ENCODE measurements around the gene U2AF1L4.

Gene U2AF1L4

GRCh38 chr19:35786299-35787160, 41.3 kb upstream of the U2AF1L4 start:
- H3K4me3 ChIP-seq (ENCODE audit: low read depth, low read length): no peak overlapping the region
- DNase-seq (ENCODE audit: low read depth, low spot score): no peak
- in situ Hi-C loops (cut with HindIII; ENCODE audit: low sequenced_read_pairs): no loop called here
- TF ChIP-seq, protein P1, sequence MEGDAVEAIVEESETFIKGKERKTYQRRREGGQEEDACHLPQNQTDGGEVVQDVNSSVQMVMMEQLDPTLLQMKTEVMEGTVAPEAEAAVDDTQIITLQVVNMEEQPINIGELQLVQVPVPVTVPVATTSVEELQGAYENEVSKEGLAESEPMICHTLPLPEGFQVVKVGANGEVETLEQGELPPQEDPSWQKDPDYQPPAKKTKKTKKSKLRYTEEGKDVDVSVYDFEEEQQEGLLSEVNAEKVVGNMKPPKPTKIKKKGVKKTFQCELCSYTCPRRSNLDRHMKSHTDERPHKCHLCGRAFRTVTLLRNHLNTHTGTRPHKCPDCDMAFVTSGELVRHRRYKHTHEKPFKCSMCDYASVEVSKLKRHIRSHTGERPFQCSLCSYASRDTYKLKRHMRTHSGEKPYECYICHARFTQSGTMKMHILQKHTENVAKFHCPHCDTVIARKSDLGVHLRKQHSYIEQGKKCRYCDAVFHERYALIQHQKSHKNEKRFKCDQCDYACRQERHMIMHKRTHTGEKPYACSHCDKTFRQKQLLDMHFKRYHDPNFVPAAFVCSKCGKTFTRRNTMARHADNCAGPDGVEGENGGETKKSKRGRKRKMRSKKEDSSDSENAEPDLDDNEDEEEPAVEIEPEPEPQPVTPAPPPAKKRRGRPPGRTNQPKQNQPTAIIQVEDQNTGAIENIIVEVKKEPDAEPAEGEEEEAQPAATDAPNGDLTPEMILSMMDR (IDR thresholded peaks at IDR 0.05; ENCODE audit: low read depth, low read length): no peak

GRCh38 chr19:35785339-35785627, 40.1 kb upstream of the U2AF1L4 start:
- no peak for DNase-seq (ENCODE audit: low read depth, low spot score)
- TF ChIP-seq, protein P1 (IDR thresholded peaks at IDR 0.05; ENCODE audit: low read depth, low read length): no peak
- H3K4me3 ChIP-seq (ENCODE audit: low read depth, low read length): no peak overlapping the region
- in situ Hi-C loops (cut with HindIII; ENCODE audit: low sequenced_read_pairs): no loop called here

- in situ Hi-C loops (cut with HindIII; ENCODE audit: low sequenced_read_pairs): no loop called here
- DNase-seq (ENCODE audit: low read depth, low spot score): no peak
- no peak overlapping the region for H3K4me3 ChIP-seq (ENCODE audit: low read depth, low read length)
- TF ChIP-seq, protein P1 (IDR thresholded peaks at IDR 0.05; ENCODE audit: low read depth, low read length): no peak
Observed at GRCh38 chr19:35784503-35785338, 39.5 kb upstream of the U2AF1L4 start.

DNA sequence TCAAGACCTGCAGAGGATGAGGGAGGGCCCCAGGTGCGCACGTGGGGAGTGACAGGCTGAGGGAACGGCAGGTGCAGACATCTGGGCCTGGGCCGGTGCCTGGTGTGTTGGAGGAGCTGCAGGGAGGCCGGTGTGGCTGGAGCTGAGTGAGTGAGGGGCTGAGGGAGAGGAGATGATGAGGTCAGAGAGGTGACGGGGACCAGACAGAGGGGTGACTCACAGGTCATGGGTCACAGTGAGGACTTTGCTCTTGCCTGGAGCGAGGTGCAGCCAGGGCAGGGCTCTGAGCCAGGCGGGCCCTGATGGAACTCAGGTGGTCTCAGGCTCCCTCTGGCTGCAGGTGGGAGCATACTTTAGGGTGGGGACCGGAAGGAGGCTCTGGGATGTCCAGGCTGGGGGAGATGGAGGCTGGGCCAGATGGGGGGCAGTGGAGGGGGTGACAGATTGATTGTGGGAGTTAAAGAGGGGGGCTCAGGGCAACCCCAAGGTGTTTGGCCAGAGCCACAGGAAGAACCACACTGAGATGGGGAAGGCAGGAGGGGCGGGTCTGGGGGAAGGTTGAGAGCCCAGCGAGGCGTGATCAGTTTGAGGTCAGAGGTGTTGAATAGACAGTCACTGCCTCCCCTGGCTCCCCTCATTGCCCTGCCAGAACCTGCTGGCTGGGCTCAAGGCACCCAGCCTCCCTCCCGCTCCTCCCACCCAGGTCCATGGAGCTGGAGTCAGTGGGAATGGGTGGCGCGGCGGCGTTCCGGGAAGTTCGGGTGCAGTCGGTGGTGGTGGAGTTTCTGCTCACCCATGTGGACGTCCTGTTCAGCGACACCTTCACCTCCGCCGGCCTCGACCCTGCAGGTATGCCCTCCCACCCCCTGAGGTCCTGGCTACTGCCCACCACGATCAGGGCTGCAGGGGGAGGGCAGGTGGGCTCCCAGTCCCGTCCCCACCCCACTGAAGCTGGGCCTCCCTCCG, 38.5 kb upstream of the U2AF1L4 start:
- H3K4me3 ChIP-seq (ENCODE audit: low read depth, low read length): no peak overlapping the region
- TF ChIP-seq, protein P1 (IDR thresholded peaks at IDR 0.05; ENCODE audit: low read depth, low read length): no peak
- no peak for DNase-seq (ENCODE audit: low read depth, low spot score)
- in situ Hi-C loops (cut with HindIII; ENCODE audit: low sequenced_read_pairs): no loop called here

- in situ Hi-C loops (cut with HindIII; ENCODE audit: low sequenced_read_pairs): no loop called here
- TF ChIP-seq, protein P1 (IDR thresholded peaks at IDR 0.05; ENCODE audit: low read depth, low read length): no peak
- DNase-seq (ENCODE audit: low read depth, low spot score): no peak
- H3K4me3 ChIP-seq (ENCODE audit: low read depth, low read length): no peak overlapping the region
Observed at GRCh38 chr19:35782589-35782988, 37.4 kb upstream of the U2AF1L4 start.

DNA sequence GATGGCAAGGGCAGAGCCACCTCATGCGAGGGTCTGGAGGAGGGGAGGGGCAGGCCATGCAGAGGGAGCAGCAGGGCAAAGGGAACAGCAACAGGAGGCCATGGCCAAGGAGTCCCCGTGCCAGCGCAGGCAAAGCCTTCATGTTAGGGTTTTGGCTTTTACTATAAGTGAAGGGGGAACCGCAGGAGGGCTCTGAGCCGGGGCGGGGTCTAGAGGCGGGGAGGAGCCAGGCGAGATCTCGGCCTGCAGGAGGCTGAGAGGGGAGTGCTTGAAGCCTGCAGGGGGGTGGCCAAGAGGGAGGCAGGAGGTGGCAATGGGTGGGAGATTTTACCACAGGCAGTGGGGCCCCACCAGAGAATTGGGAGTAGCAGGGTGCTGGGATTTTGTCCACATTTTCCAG, 36.4 kb upstream of the U2AF1L4 start:
- TF ChIP-seq, protein P1 (IDR thresholded peaks at IDR 0.05; ENCODE audit: low read depth, low read length): no peak
- in situ Hi-C loops (cut with HindIII; ENCODE audit: low sequenced_read_pairs): no loop called here
- DNase-seq (ENCODE audit: low read depth, low spot score): no peak
- H3K4me3 ChIP-seq (ENCODE audit: low read depth, low read length): no peak overlapping the region
